ENCODE data around the gene ZBTB9.

GRCh38 chr6:33420491-33421343 lies 33.7 kb upstream of the ZBTB9 start:
- TF ChIP-seq CTCF (IDR thresholded peaks at IDR 0.05; ENCODE audit: low read length) (no peak), EZH2 (IDR thresholded peaks at IDR 0.05; ENCODE audit: borderline replicate concordance, low read length) (no peak)

All from OCI-LY1 (cell line).